Measurements from ENCODE around the gene GCLC.

DNA sequence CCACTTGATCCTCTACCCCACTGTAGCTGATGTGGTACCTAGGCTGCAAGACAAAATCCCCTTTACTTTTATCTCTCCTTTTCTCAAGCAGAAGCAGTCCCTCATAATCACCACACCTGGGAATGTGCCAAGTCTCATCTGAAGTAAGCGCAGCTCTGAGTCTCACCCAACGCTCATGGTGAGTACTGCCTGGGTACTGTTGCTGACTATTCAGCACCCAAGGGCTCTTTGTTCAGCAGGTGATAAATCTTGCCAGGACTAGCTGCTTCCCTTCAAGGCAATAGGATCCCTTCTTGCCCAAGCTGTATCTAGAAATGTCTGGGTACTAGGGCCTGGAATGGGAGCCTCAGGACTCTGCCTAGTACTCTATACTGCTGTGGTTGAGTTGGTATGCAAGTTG, 70.9 kb downstream of the GCLC start:
- TF ChIP-seq, protein P1, sequence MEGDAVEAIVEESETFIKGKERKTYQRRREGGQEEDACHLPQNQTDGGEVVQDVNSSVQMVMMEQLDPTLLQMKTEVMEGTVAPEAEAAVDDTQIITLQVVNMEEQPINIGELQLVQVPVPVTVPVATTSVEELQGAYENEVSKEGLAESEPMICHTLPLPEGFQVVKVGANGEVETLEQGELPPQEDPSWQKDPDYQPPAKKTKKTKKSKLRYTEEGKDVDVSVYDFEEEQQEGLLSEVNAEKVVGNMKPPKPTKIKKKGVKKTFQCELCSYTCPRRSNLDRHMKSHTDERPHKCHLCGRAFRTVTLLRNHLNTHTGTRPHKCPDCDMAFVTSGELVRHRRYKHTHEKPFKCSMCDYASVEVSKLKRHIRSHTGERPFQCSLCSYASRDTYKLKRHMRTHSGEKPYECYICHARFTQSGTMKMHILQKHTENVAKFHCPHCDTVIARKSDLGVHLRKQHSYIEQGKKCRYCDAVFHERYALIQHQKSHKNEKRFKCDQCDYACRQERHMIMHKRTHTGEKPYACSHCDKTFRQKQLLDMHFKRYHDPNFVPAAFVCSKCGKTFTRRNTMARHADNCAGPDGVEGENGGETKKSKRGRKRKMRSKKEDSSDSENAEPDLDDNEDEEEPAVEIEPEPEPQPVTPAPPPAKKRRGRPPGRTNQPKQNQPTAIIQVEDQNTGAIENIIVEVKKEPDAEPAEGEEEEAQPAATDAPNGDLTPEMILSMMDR (IDR thresholded peaks at IDR 0.05), result no peak
- no peak for TF ChIP-seq POLR2A (IDR thresholded peaks at IDR 0.05)
- TF ChIP-seq EP300 (IDR thresholded peaks at IDR 0.05), result no peak
